GM19324 (cell line): Measurements from ENCODE around the gene PLEKHM1.
"Not testable (repeated sequence)": the region's sequence is repeated elsewhere in the genome, so short reads cannot be mapped to it uniquely, and the experiment has no call there.

Experiments used
- ATAC-seq: cut with Tn5 transposase; IDR thresholded peaks from one replicate; pipeline ENCODE4 v1.9.1; 2021; ENCODE audit warnings: mild to moderate bottlenecking, moderate library complexity; ENCODE audit not compliant: unreplicated experiment, low FRiP score

Gene PLEKHM1

GRCh38 chr17:45444301-45444700 lies 46.2 kb downstream of the PLEKHM1 start:
- not testable (repeated sequence) for ATAC-seq

GRCh38 chr17:45443371-45444260 lies 46.9 kb downstream of the PLEKHM1 start:
- ATAC-seq: not testable (repeated sequence)

GRCh38 chr17:45441526-45442310 lies 48.8 kb downstream of the PLEKHM1 start:
- no peak for ATAC-seq

- peak; percentile 66 for ATAC-seq
Measured at GRCh38 chr17:45440839-45441515, 49.5 kb downstream of the PLEKHM1 start.

GRCh38 chr17:45440161-45440778 lies 50.3 kb downstream of the PLEKHM1 start:
- no peak for ATAC-seq

GRCh38 chr17:45438931-45439610 lies 51.5 kb downstream of the PLEKHM1 start:
- no peak for ATAC-seq

GRCh38 chr17:45437465-45438283 lies 52.8 kb downstream of the PLEKHM1 start:
- ATAC-seq: no peak

GRCh38 chr17:45436625-45437464 lies 53.7 kb downstream of the PLEKHM1 start:
- ATAC-seq: no peak

GRCh38 chr17:45436161-45436560 lies 54.4 kb downstream of the PLEKHM1 start:
- no peak for ATAC-seq

GRCh38 chr17:45435481-45435880 lies 55.0 kb downstream of the PLEKHM1 start:
- ATAC-seq: no peak

- ATAC-seq: no peak
Measured at GRCh38 chr17:45433159-45433535, 57.4 kb downstream of the PLEKHM1 start.

- ATAC-seq: no peak
Measured at GRCh38 chr17:45432405-45433158, 57.9 kb downstream of the PLEKHM1 start, which contains the start of gene ARHGAP27. TSS of gene ARHGAP27 (minus strand) at chr17:45432870. CDS start at chr17:45430279, 2,591 bp downstream.

- peak; percentile 48 for ATAC-seq
Measured at GRCh38 chr17:45431531-45432404, 58.8 kb downstream of the PLEKHM1 start.

GRCh38 chr17:45430738-45431530 lies 59.6 kb downstream of the PLEKHM1 start:
- peak; percentile 7 for ATAC-seq

GRCh38 chr17:45430006-45430737 lies 60.3 kb downstream of the PLEKHM1 start:
- ATAC-seq: no peak
